ENCODE results near the gene IRF3. TPM values are rescaled to one million over a fixed set of nuclear protein-coding genes. Genes with fewer than 3 reads are reported as not detected.

The IRF3 gene
- total RNA-seq, 1 donor from 2014 or later = 34.5 TPM

- H3K27ac ChIP-seq (replicated peaks) = no peak overlapping the region
- peaks cover 12% of the 10 kb centered on the region for H3K27me3 ChIP-seq (ENCODE audit: low read depth)
- no peaks in the 10 kb centered on the region for H3K4me1 ChIP-seq
- no peak for TF ChIP-seq CTCF (IDR thresholded peaks at IDR 0.05; ENCODE audit: borderline replicate concordance)
- H3K4me3 ChIP-seq = no peak overlapping the region
- H3K9me3 ChIP-seq (replicated peaks) = no peaks in the 10 kb centered on the region
- intact Hi-C loops (cut with micrococcal nuclease) = no loop called here
- no peak for DNase-seq
- no peaks in the 10 kb centered on the region for H3K36me3 ChIP-seq
These were observed 39.4 kb upstream of the IRF3 start for GRCh38 chr19:49704888-49705642.

GRCh38 chr19:49701271-49701786 is 35.7 kb upstream of the IRF3 start:
- no peak for DNase-seq
- Histone ChIP-seq H3K36me3 (no peaks in the 10 kb centered on the region), H3K27me3 (ENCODE audit: low read depth) (peaks cover 16% of the 10 kb centered on the region), H3K9me3 (replicated peaks) (no peaks in the 10 kb centered on the region), H3K4me1 (no peaks in the 10 kb centered on the region), H3K4me3 (no peak overlapping the region), H3K27ac (replicated peaks) (no peak overlapping the region)
- intact Hi-C loops (cut with micrococcal nuclease) = no loop called here
- no peak for TF ChIP-seq CTCF (IDR thresholded peaks at IDR 0.05; ENCODE audit: borderline replicate concordance)

- intact Hi-C loops (cut with micrococcal nuclease) = no loop called here
- TF ChIP-seq CTCF (IDR thresholded peaks at IDR 0.05; ENCODE audit: borderline replicate concordance) = no peak
- Histone ChIP-seq H3K27ac (replicated peaks) (no peak overlapping the region), H3K9me3 (replicated peaks) (no peaks in the 10 kb centered on the region), H3K36me3 (no peaks in the 10 kb centered on the region), H3K27me3 (ENCODE audit: low read depth) (peaks cover 16% of the 10 kb centered on the region), H3K4me3 (no peak overlapping the region), H3K4me1 (no peaks in the 10 kb centered on the region)
- no peak for DNase-seq
These were observed 34.9 kb upstream of the IRF3 start for GRCh38 chr19:49700563-49700962.

GRCh38 chr19:49699364-49699763 is 33.7 kb upstream of the IRF3 start:
- Histone ChIP-seq H3K27me3 (ENCODE audit: low read depth) (peaks cover 16% of the 10 kb centered on the region), H3K36me3 (no peaks in the 10 kb centered on the region), H3K27ac (replicated peaks) (no peak overlapping the region), H3K4me1 (no peaks in the 10 kb centered on the region), H3K4me3 (no peak overlapping the region), H3K9me3 (replicated peaks) (no peaks in the 10 kb centered on the region)
- no peak for TF ChIP-seq CTCF (IDR thresholded peaks at IDR 0.05; ENCODE audit: borderline replicate concordance)
- DNase-seq = no peak
- intact Hi-C loops (cut with micrococcal nuclease) = no loop called here

GRCh38 chr19:49696865-49697264 is 31.2 kb upstream of the IRF3 start:
- intact Hi-C loops (cut with micrococcal nuclease) = no loop called here
- Histone ChIP-seq H3K4me1 (no peaks in the 10 kb centered on the region), H3K4me3 (no peak overlapping the region), H3K27me3 (ENCODE audit: low read depth) (peaks cover 16% of the 10 kb centered on the region), H3K27ac (replicated peaks) (no peak overlapping the region), H3K36me3 (no peaks in the 10 kb centered on the region), H3K9me3 (replicated peaks) (no peaks in the 10 kb centered on the region)
- DNase-seq = no peak
- no peak for TF ChIP-seq CTCF (IDR thresholded peaks at IDR 0.05; ENCODE audit: borderline replicate concordance)

Measured in left ventricle myocardium inferior (tissue), 1 donor.